Measurements from ENCODE around the gene CYLD. TPM values are rescaled to one million over a fixed set of nuclear protein-coding genes. Genes with fewer than 3 reads are reported as not detected.

The CYLD gene
- total RNA-seq, 1 experiment from 2014 or later, result 10.1 TPM

DNA sequence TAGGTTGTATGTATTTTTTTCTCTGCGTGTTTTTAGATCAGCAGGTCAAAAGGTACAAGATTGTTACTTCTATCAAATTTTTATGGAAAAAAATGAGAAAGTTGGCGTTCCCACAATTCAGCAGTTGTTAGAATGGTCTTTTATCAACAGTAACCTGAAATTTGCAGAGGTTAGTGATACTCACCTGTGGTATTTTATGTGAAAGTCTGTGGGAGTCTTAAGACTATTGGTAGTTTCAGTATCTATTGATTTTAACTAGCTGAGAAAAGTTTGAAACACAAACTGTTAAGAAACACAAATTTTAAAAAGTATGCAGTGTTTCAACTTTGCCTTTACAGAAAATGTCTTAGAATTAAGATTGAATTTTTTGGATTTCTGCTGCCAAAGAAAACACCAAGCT is 49.6 kb downstream of the CYLD start:
- no peak overlapping the region for H3K27ac ChIP-seq (ENCODE audit: low read length)
- H3K9me3 ChIP-seq (ENCODE audit: control insufficient read depth, insufficient read depth, low read depth, low read length), result no peaks in the 10 kb centered on the region
- ChIA-PET POLR2A (no interaction called here), CTCF (no interaction called here)
- no peak for ATAC-seq
- TF ChIP-seq CTCF (IDR thresholded peaks at IDR 0.05) (no peak), TCF7L2 (IDR thresholded peaks at IDR 0.05; ENCODE audit: low read depth, low read length) (no peak), POLR2AphosphoS5 (IDR thresholded peaks at IDR 0.05; ENCODE audit: low read depth, low read length) (no peak), SIN3A (IDR thresholded peaks at IDR 0.05; ENCODE audit: borderline replicate concordance, insufficient read depth, low read depth, low read length) (no peak)
- TF ChIP-seq, protein P1, sequence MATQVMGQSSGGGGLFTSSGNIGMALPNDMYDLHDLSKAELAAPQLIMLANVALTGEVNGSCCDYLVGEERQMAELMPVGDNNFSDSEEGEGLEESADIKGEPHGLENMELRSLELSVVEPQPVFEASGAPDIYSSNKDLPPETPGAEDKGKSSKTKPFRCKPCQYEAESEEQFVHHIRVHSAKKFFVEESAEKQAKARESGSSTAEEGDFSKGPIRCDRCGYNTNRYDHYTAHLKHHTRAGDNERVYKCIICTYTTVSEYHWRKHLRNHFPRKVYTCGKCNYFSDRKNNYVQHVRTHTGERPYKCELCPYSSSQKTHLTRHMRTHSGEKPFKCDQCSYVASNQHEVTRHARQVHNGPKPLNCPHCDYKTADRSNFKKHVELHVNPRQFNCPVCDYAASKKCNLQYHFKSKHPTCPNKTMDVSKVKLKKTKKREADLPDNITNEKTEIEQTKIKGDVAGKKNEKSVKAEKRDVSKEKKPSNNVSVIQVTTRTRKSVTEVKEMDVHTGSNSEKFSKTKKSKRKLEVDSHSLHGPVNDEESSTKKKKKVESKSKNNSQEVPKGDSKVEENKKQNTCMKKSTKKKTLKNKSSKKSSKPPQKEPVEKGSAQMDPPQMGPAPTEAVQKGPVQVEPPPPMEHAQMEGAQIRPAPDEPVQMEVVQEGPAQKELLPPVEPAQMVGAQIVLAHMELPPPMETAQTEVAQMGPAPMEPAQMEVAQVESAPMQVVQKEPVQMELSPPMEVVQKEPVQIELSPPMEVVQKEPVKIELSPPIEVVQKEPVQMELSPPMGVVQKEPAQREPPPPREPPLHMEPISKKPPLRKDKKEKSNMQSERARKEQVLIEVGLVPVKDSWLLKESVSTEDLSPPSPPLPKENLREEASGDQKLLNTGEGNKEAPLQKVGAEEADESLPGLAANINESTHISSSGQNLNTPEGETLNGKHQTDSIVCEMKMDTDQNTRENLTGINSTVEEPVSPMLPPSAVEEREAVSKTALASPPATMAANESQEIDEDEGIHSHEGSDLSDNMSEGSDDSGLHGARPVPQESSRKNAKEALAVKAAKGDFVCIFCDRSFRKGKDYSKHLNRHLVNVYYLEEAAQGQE (IDR thresholded peaks at IDR 0.05; ENCODE audit: insufficient read depth in 1 of 2, low read depth in 2 of 2, low read length in 1 of 2), result no peak
- intact Hi-C loops (cut with micrococcal nuclease; ENCODE audit: unreplicated experiment), result no loop called here
- DNase-seq (ENCODE audit: low read depth, low spot score), result no peak
- no peaks in the 10 kb centered on the region for H3K36me3 ChIP-seq (ENCODE audit: control insufficient read depth, insufficient read depth, low read length)
- H3K4me3 ChIP-seq (ENCODE audit: low read depth in 2 of 2, low read length in 2 of 2), result no peak overlapping the region
- BruUV-seq (replicated peaks), result no TSS peak
- H3K4me1 ChIP-seq (ENCODE audit: control insufficient read depth, insufficient read depth, low read length), result no peaks in the 10 kb centered on the region
- H3K27me3 ChIP-seq (ENCODE audit: control insufficient read depth, insufficient read depth, low read length), result no peaks in the 10 kb centered on the region
- in situ Hi-C loops (cut with HindIII; ENCODE audit: low pct_unique_long_range_greater_than_20kb, low sequenced_read_pairs), result no loop called here

DNA sequence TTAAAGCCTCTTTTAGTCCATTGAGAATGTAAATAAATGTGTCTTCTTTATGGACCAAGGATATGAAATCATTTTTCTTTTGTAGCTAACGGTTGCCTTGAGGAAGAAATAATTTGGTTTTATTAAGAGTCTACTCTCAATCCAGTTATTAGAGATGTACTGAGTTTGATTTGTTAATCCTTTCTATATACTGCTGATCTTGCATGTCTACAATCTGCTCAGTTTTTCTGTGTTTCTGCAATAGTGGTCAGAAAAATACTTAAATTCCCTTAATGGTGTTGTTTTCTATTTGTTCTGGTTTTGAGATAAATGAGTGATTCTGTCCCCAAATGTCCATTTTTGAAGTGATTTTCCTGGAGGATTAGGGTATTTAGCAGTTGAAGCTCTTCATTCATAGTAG is 54.9 kb downstream of the CYLD start:
- H3K27ac ChIP-seq (ENCODE audit: low read length), result no peak overlapping the region
- no peak for TF ChIP-seq CTCF (IDR thresholded peaks at IDR 0.05)
- TF ChIP-seq POLR2AphosphoS5 (IDR thresholded peaks at IDR 0.05; ENCODE audit: low read depth, low read length), result no peak
- BruUV-seq (replicated peaks), result no TSS peak
- no peaks in the 10 kb centered on the region for H3K4me1 ChIP-seq (ENCODE audit: control insufficient read depth, insufficient read depth, low read length)
- H3K4me3 ChIP-seq (ENCODE audit: low read depth in 2 of 2, low read length in 2 of 2), result no peak overlapping the region
- CTCF ChIA-PET, result no interaction called here
- ATAC-seq (no peak), DNase-seq (ENCODE audit: low read depth, low spot score) (no peak)
- H3K27me3 ChIP-seq (ENCODE audit: control insufficient read depth, insufficient read depth, low read length), result no peaks in the 10 kb centered on the region
- no peaks in the 10 kb centered on the region for H3K36me3 ChIP-seq (ENCODE audit: control insufficient read depth, insufficient read depth, low read length)
- in situ Hi-C loops (cut with HindIII; ENCODE audit: low pct_unique_long_range_greater_than_20kb, low sequenced_read_pairs) (no loop called here), intact Hi-C loops (cut with micrococcal nuclease; ENCODE audit: unreplicated experiment) (no loop called here)
- H3K9me3 ChIP-seq (ENCODE audit: control insufficient read depth, insufficient read depth, low read depth, low read length), result no peaks in the 10 kb centered on the region
- POLR2A ChIA-PET, result no interaction called here

DNA sequence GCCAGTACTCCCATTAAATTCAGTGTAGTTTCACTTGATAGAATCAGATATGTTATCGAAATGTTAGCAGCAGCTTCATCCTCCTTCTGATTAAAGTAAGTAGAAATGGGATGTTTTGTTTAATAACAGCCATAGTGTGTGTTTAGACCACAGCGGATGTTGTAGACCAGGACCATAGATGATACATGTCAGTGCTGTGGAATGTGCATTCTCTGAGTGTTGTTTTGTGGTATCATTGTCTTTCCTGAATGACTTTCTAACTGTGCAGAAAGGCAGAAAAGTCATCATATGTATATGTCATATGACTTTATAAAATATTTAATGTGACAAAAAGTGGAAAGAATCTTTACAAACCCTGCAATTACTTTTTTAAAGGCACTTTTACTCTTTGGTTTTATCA is 55.6 kb downstream of the CYLD start:
- CTCF ChIA-PET, result interaction anchor here (1.2 kb wide), 1 partner anchor 9 kb away, joined by 3 read pairs; no protein-coding TSS in a partner anchor
- intact Hi-C loops (cut with micrococcal nuclease; ENCODE audit: unreplicated experiment), result no loop called here

More for the DNA sequence above, 55.6 kb downstream of the CYLD start:
- in situ Hi-C loops (cut with HindIII; ENCODE audit: low pct_unique_long_range_greater_than_20kb, low sequenced_read_pairs), result no loop called here
- POLR2A ChIA-PET, result no interaction called here
- no peaks in the 10 kb centered on the region for H3K27me3 ChIP-seq (ENCODE audit: control insufficient read depth, insufficient read depth, low read length)
- H3K36me3 ChIP-seq (ENCODE audit: control insufficient read depth, insufficient read depth, low read length), result no peaks in the 10 kb centered on the region
- DNase-seq (ENCODE audit: low read depth, low spot score) (no peak), ATAC-seq (no peak)
- no peaks in the 10 kb centered on the region for H3K9me3 ChIP-seq (ENCODE audit: control insufficient read depth, insufficient read depth, low read depth, low read length)
- BruUV-seq (replicated peaks), result no TSS peak
- H3K4me3 ChIP-seq (ENCODE audit: low read depth in 2 of 2, low read length in 2 of 2), result no peak overlapping the region
- H3K4me1 ChIP-seq (ENCODE audit: control insufficient read depth, insufficient read depth, low read length), result no peaks in the 10 kb centered on the region
- TF ChIP-seq TCF7L2 (IDR thresholded peaks at IDR 0.05; ENCODE audit: low read depth, low read length) (no peak), CTCF (IDR thresholded peaks at IDR 0.05) (no peak), SIN3A (IDR thresholded peaks at IDR 0.05; ENCODE audit: borderline replicate concordance, insufficient read depth, low read depth, low read length) (no peak), POLR2AphosphoS5 (IDR thresholded peaks at IDR 0.05; ENCODE audit: low read depth, low read length) (no peak)
- TF ChIP-seq, protein P1 (IDR thresholded peaks at IDR 0.05; ENCODE audit: insufficient read depth in 1 of 2, low read depth in 2 of 2, low read length in 1 of 2), result no peak
- no peak overlapping the region for H3K27ac ChIP-seq (ENCODE audit: low read length)

Measured in Panc1 (cell line).